DND-41 (cell line): ENCODE measurements around the gene ID1.

Source experiments
- CTCF ChIP-seq: IDR thresholded peaks from 2 replicates; pipeline ENCODE4 v1.5.1; 2012; ENCODE audit warnings: borderline replicate concordance, low read length, moderate library complexity, mild to moderate bottlenecking; ENCODE audit not compliant: poor library complexity, severe bottlenecking; ENCODE audit errors: extremely low read depth
- EZH2 ChIP-seq: IDR thresholded peaks from 3 replicates; pipeline ENCODE4 v1.6.1; 2012; ENCODE audit warnings: borderline replicate concordance, low read depth, mild to moderate bottlenecking, moderate library complexity, low read length, inconsistent platforms; ENCODE audit not compliant: severe bottlenecking

- TF ChIP-seq CTCF (no peak), EZH2 (no peak)
Measured at GRCh38 chr20:31567380-31567720, 37.7 kb upstream of the ID1 start.
